Pancreas (tissue), 10 donors: ENCODE measurements around the gene AMOTL1. TPM values are rescaled to one million over a fixed set of nuclear protein-coding genes. Genes with fewer than 3 reads are reported as not detected.

Experiments used
- ATAC-seq, 4 donors: fragments of 200-7000 bp; cut with Tn5 transposase; one replicate each; pipeline versions ENCODE4 v1.8.0 to v1.9.1; 2020; ENCODE audit warnings: mild to moderate bottlenecking in 4 of 4, moderate library complexity in 4 of 4
- DNase-seq, 6 donors: peaks; one replicate each; pipeline ENCODE4 v3.0.0-alpha.2; 2020
- FAIRE-seq: peaks from 2 replicates; lab custom pipeline; 2012; peaks lifted over from hg19 to GRCh38; lab: Jason Lieb, UNC
- H3K27ac ChIP-seq, 4 donors: fragments of 200-600 bp; sonication (generic); 1 replicate in 3 of 4; 2 replicates in 1 of 4; pipeline versions ENCODE4 v1.5.0 to v1.8.0; 2020
- H3K27me3 ChIP-seq, 4 donors: fragments of 200-600 bp; one replicate each; pipeline ENCODE4 v1.8.0; 2021
- H3K36me3 ChIP-seq, 3 donors: fragments of 200-600 bp; sonication (generic) in 1 of 3; one replicate each; pipeline versions ENCODE4 v1.5.0 to v1.8.0; 2020 to 2021
- H3K4me1 ChIP-seq, 3 donors: fragments of 200-600 bp; one replicate each; pipeline ENCODE4 v1.8.0; 2021
- H3K4me3 ChIP-seq, 4 donors: fragments of 200-600 bp; sonication (generic) in 2 of 4; one replicate each; pipeline versions ENCODE4 v1.5.0 to v1.8.0; 2020 to 2021
- H3K9me3 ChIP-seq, 4 donors: fragments of 200-600 bp; one replicate each; pipeline ENCODE4 v1.8.0; 2021
- WGBS, 2 donors: extraction: QIAGEN DNeasy Blood & Tissue Kit; methylation state at CpG; one replicate each; pipeline ENCODE4 v1.1.7; 2013; 5-methylcytosine and 5-hydroxymethylcytosine counted together
- intact Hi-C, 3 donors: fragments of 100-400 bp; cut with DNase I; formaldehyde crosslinking; loops; one replicate each; pipeline versions ENCODE4 v1.11.1 to v1.14.2; 2022
- polyA plus RNA-seq, 2 donors: library from polyadenylated mRNA; stranded (reverse); fragments of 200-250 nt; gene quantifications; one replicate each; pipeline ENCODE4 v1.2.3, GENCODE V29; 2013
- total RNA-seq, 6 donors: library from RNA; stranded (reverse); fragmentation: NEBNext Ultra II Directional in 4 of 6; extraction: Animal tissue kit (Norgen Biotek cat#: 25700) in 4 of 6; gene quantifications; one replicate each; pipeline versions ENCODE4 v1.2.1 to v1.2.4, GENCODE V29; 2021 to 2023
- TF ChIP-seq, protein P1 (sequence below), 4 donors: fragments of 200-600 bp; sonication (generic) in 3 of 4; IDR thresholded peaks; one replicate each; pipeline versions ENCODE4 v1.5.0 to v1.8.0; 2021; ENCODE audit warnings: antibody characterized with exemption in 4 of 4
- donor health status: healthy with polysubstance abuse.
- donor health status: DM: no; HTN: no; CAD: no; lungs with moderate emphysema.
- donor health status: DM: no; HTN: no; CAD: no.
- donor health status: control.
- donor health status: control.
- donor health status: Bipolar disorder and iron deficiency.
- donor health status: DM: yes; HTN: yes; CAD: no.
- donor health status: DM: no; HTN: no; CAD: no.
- donor health status: DM: no; HTN: no; CAD: no.
- donor health status: DM: yes; HTN: yes; CAD: no.

The AMOTL1 gene, protein sequence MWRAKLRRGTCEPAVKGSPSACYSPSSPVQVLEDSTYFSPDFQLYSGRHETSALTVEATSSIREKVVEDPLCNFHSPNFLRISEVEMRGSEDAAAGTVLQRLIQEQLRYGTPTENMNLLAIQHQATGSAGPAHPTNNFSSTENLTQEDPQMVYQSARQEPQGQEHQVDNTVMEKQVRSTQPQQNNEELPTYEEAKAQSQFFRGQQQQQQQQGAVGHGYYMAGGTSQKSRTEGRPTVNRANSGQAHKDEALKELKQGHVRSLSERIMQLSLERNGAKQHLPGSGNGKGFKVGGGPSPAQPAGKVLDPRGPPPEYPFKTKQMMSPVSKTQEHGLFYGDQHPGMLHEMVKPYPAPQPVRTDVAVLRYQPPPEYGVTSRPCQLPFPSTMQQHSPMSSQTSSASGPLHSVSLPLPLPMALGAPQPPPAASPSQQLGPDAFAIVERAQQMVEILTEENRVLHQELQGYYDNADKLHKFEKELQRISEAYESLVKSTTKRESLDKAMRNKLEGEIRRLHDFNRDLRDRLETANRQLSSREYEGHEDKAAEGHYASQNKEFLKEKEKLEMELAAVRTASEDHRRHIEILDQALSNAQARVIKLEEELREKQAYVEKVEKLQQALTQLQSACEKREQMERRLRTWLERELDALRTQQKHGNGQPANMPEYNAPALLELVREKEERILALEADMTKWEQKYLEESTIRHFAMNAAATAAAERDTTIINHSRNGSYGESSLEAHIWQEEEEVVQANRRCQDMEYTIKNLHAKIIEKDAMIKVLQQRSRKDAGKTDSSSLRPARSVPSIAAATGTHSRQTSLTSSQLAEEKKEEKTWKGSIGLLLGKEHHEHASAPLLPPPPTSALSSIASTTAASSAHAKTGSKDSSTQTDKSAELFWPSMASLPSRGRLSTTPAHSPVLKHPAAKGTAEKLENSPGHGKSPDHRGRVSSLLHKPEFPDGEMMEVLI
- 10 to 100 TPM; 17.0 to 30.2 (median 19.6) TPM for total RNA-seq
- 1 to 10 TPM; 3.5 to 5.5 TPM for polyA plus RNA-seq

DNA sequence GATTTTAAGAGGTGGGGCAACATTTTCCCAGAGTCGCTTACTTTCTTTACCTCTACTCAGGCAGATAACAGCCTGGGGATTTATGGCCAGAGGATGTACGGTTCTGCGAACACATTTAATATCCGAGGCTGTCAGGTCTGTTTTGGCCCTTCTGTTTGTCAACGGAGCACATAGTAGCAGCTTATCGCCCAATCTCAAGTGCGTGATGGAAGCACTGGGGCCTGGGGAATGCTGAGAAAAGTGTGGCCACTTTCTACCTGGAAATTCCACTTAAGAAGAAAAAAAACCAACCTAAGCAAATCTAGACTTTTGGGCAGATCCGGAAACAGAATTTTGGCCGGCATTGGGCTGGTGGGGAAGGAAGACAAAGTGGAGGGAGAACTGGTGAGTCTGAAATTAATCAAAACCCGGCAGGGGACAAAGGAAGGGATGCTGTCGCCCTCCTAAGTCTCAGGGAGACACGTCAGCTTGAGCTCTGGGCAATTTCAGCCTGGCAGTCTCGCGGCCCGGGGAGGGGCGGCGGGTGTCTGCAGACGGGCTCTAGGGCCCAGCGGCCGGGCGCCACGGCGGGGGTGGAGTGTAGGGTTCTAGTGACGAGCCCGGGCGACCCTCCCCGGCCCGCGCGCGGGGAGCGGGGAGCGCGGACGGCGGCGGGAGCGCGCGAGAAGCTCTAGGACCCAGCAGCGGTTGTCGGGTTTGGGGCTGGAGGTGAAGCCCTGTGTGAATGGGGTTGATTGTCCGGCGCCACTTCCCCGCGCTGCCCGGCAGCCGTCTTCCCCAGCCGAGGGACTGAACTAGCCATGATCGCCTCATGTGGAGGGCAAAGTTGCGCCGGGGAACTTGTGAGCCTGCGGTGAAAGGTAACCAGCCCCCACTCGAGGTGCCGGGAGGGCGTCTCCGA, at the start of gene AMOTL1:
Gene AMOTL1 (plus strand): TSS at position 656 of the 901 bp plus-strand sequence. CDS start 156 bp downstream, at position 812.
- ATAC-seq (peak; percentile 86 to 93 (median 92)), FAIRE-seq (no peak), DNase-seq (peak; percentile 86 to 95 (median 90))
- Histone ChIP-seq H3K36me3 (no peaks in the 10 kb centered on the region), H3K27me3 (no peaks in the 10 kb centered on the region), H3K4me3 (peak within 1 kb of the TSS; percentile 62 to 92 (median 78)), H3K9me3 (no peaks in the 10 kb centered on the region), H3K27ac (peak within 1 kb of the TSS; percentile 83 to 94 (median 92)), H3K4me1 (peaks cover 0 to 14% (median 4%) of the 10 kb centered on the region in 3 donors)
- intact Hi-C loops: loop anchor here in 1 of 3 donors (10.0 kb wide), 1 partner anchor 133 kb away; no protein-coding TSS in a partner anchor
- WGBS, 2 donors: 2% methylated on average over 57 of the region's 57 CpGs
- TF ChIP-seq, protein P1, sequence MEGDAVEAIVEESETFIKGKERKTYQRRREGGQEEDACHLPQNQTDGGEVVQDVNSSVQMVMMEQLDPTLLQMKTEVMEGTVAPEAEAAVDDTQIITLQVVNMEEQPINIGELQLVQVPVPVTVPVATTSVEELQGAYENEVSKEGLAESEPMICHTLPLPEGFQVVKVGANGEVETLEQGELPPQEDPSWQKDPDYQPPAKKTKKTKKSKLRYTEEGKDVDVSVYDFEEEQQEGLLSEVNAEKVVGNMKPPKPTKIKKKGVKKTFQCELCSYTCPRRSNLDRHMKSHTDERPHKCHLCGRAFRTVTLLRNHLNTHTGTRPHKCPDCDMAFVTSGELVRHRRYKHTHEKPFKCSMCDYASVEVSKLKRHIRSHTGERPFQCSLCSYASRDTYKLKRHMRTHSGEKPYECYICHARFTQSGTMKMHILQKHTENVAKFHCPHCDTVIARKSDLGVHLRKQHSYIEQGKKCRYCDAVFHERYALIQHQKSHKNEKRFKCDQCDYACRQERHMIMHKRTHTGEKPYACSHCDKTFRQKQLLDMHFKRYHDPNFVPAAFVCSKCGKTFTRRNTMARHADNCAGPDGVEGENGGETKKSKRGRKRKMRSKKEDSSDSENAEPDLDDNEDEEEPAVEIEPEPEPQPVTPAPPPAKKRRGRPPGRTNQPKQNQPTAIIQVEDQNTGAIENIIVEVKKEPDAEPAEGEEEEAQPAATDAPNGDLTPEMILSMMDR (IDR thresholded peaks at IDR 0.05): no peak

DNA sequence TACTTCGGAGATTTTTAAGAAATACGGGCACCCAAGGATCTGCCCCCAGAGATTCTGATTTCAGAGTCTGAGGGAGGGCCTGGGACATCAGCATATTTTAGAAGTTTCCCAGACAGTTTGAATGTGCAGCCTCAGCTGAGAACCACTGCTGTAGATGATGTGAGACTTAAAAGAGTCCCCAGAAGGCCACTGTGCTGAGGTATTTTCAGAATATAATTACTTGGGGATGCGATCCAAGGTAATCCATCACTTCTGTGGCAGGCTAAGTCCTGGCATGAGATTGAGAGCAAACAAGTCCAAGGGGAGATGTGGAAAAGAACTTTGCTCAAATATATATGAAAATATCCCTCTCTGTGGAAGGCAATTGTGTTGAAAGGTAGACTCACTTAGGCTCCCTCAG, 48.3 kb upstream of the AMOTL1 start:
- H3K4me1 ChIP-seq: no peaks in the 10 kb centered on the region
- FAIRE-seq: no peak
- H3K9me3 ChIP-seq: no peaks in the 10 kb centered on the region
- intact Hi-C loops: no loop called here
- WGBS, 2 donors: 75 to 79% methylated on average over 3 of the region's 3 CpGs
- no peaks in the 10 kb centered on the region for H3K36me3 ChIP-seq
- ATAC-seq: no peak
- DNase-seq: no peak
- TF ChIP-seq, protein P1 (IDR thresholded peaks at IDR 0.05): no peak
- H3K4me3 ChIP-seq: no peak overlapping the region
- H3K27me3 ChIP-seq: no peaks in the 10 kb centered on the region
- H3K27ac ChIP-seq: no peak overlapping the region

DNA sequence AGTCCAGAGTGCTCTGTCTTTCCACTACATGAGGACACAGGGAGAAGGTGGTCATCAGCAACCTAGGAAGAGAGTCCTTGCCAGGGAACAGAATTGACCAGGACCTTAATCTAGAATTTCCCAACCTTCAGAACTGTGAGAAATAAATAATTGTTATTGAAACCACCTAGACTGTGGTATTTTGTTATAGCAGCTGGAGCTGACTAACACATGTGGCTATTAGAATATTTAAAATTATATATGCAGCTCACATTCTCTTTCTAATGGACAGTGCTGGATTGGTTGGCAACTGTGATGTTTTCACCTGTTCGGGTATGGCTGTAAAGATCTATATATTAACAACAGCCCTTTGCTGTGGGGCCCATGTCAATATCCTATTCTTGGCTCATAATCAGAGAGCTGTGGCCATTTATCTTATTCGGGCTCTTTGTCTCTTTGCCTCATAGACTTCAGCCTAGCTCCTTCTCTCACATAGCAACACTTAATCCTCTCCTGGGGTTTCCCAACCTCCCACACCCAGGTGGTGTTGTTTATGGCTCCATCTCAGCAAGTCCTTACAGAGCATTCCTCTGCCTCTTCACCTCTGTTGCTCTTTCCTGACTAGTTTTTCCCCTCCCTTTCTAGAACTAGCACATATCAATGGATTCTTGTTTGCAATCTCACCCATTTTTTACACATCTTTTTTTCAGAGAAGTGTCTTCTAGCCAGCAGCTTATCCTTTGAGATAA, 46.4 kb upstream of the AMOTL1 start:
- 81 to 93% methylated on average over 2 of the region's 2 CpGs for WGBS, 2 donors
- no peak for ATAC-seq
- no peaks in the 10 kb centered on the region for H3K9me3 ChIP-seq

More for the DNA sequence above, 46.4 kb upstream of the AMOTL1 start:
- Histone ChIP-seq H3K27me3 (no peaks in the 10 kb centered on the region), H3K4me1 (no peaks in the 10 kb centered on the region), H3K36me3 (no peaks in the 10 kb centered on the region), H3K4me3 (no peak overlapping the region), H3K27ac (no peak overlapping the region)
- DNase-seq: no peak
- intact Hi-C loops: no loop called here
- FAIRE-seq: no peak
- TF ChIP-seq, protein P1 (IDR thresholded peaks at IDR 0.05): no peak
